Heart left ventricle (tissue), 16 donors: ENCODE data around the gene CD81. TPM values are rescaled to one million over a fixed set of nuclear protein-coding genes. Genes with fewer than 3 reads are reported as not detected.

ENCODE experiments used
- ATAC-seq, 4 donors: fragments of 200-7000 bp; cut with Tn5 transposase; one replicate each; pipeline ENCODE4 v1.9.1; 2020 to 2022; ENCODE audit warnings: moderate library complexity in 4 of 4, mild to moderate bottlenecking in 3 of 4, moderate number of reproducible peaks in 1 of 4
- DNase-seq, 5 donors: peaks; one replicate each; pipeline ENCODE4 v3.0.0-alpha.2; 2020
- H3K27ac ChIP-seq, 12 donors: fragments of 200-600 bp; sonication (generic) in 4 of 12; one replicate each; pipeline versions ENCODE4 v1.5.0 to v1.8.0; 2016 to 2022; ENCODE audit warnings: mild to moderate bottlenecking in 2 of 12
- H3K27me3 ChIP-seq, 9 donors: fragments of 200-600 bp; sonication (generic) in 2 of 9; one replicate each; pipeline versions ENCODE4 v1.5.1 to v1.8.0; 2016 to 2022; ENCODE audit warnings: mild to moderate bottlenecking in 3 of 9
- H3K36me3 ChIP-seq, 9 donors: fragments of 200-600 bp; sonication (generic) in 2 of 9; one replicate each; pipeline versions ENCODE4 v1.5.0 to v1.8.0; 2018 to 2022; ENCODE audit warnings: mild to moderate bottlenecking in 2 of 9
- H3K4me1 ChIP-seq, 12 donors: fragments of 200-600 bp; sonication (generic) in 4 of 12; one replicate each; pipeline versions ENCODE4 v1.5.0 to v1.8.0; 2016 to 2022; ENCODE audit warnings: mild to moderate bottlenecking in 3 of 12
- H3K4me3 ChIP-seq, 12 donors: fragments of 200-600 bp; sonication (generic) in 4 of 12; one replicate each; pipeline versions ENCODE4 v1.5.0 to v1.8.0; 2017 to 2022; ENCODE audit warnings: mild to moderate bottlenecking in 9 of 12, moderate library complexity in 4 of 12
- H3K9me3 ChIP-seq, 12 donors: fragments of 200-600 bp; sonication (generic) in 4 of 12; one replicate each; pipeline versions ENCODE4 v1.5.0 to v1.8.0; 2016 to 2022; ENCODE audit warnings: mild to moderate bottlenecking in 1 of 12
- POLR2A ChIP-seq, 2 donors: fragments of 450-650 bp; IDR thresholded peaks; one replicate each; pipeline ENCODE4 v1.6.1; 2017; ENCODE audit warnings: antibody characterized with exemption in 2 of 2, mild to moderate bottlenecking in 2 of 2, moderate library complexity in 2 of 2
- WGBS, 4 donors: extraction: QIAGEN DNeasy Blood & Tissue Kit in 2 of 4; methylation state at CpG; one replicate each; pipeline versions ENCODE4 v1.1.5 to v1.1.7; 2013 to 2018; 5-methylcytosine and 5-hydroxymethylcytosine counted together
- intact Hi-C, 10 donors: fragments of 100-400 bp; cut with DNase I; formaldehyde crosslinking; loops; one replicate each; pipeline versions ENCODE4 v1.11.1 to v1.14.2; 2022
- polyA plus RNA-seq, 2 donors: library from polyadenylated mRNA; stranded (reverse); fragments of 200-250 nt; gene quantifications; one replicate each; pipeline ENCODE4 v1.2.3, GENCODE V29; 2013
- total RNA-seq, 9 donors: library from RNA; depleted of rRNA in 2 of 9; stranded (reverse); fragments of >200 nt in 2 of 9; fragmentation: NEBNext Ultra II Directional in 3 of 9; extraction: Animal tissue kit (Norgen Biotek cat#: 25700) in 3 of 9; gene quantifications; one replicate each; pipeline versions ENCODE4 v1.1.0 to v1.2.4, GENCODE V29; 2016 to 2023
- TF ChIP-seq, protein P1 (sequence below), 12 donors: fragments of 200-600 bp; sonication (generic) in 4 of 12; IDR thresholded peaks; one replicate each; pipeline versions ENCODE4 v1.5.0 to v1.8.0; 2018 to 2022; ENCODE audit warnings: antibody characterized with exemption in 12 of 12, mild to moderate bottlenecking in 5 of 12
- donor health status: ischemic (EF 13 %, LVEDD 7.1; RV severe dilation, severe dysfunction).
- donor health status: healthy with polysubstance abuse.
- donor health status: DM: no; HTN: yes; CAD: no.
- donor health status: DM: no; HTN: no; CAD: no.
- donor health status: ischemic (EF 25% LVEDD 6.9; RV normal size, moderate dysfunction).
- donor health status: ischemic (EF 25% LVEDD 5.7; RV mildly dilated, moderate dysfunction).
- donor health status: healthy.
- donor health status: DM: yes; HTN: yes; CAD: no.
- donor health status: ischemic (EF 35%, LVEDD 5.7; RV mildly dilated, moderate dysfunction).
- donor health status: nonischemic (EF 11% LVEDD 7.7; RV severe dilation, severe dysfunction).
- donor health status: DM: yes; HTN: yes; CAD: no.
- donor health status: PGD.
- donor health status: ischemic (EF 29% LVEDD 5.4; RV normal size, mild dysfunction).
- donor health status: nonischemic (EF 23%, LVEDD 6.1; RV moderate dilation, normal function).

The CD81 gene
- total and polyA plus RNA-seq, 11 donors = 277 to 994 (median 518) TPM

DNA sequence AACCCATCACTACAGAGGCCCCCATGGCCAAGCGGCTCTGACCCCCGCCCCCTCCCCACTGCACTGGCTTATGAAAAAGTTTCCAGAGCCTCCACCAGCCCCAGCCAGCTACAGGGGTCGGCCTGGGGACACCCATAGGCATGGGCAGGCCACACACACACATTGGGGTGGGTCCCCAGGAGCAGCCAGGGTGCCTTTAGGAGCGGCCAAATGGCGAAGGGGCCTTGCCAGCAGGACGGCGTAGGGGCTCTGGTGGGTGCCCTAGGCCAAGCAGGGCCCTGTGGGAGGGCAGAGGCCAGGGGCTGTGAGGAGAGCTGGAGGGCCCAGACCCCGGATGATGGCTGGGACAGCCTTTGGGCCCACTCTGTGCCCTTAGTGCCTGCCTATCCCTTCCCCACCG lies 33.5 kb downstream of the CD81 start:
- ATAC-seq (no peak), DNase-seq (no peak)
- no peaks in the 10 kb centered on the region for H3K27me3 ChIP-seq
- no peaks in the 10 kb centered on the region for H3K36me3 ChIP-seq
- TF ChIP-seq POLR2A (IDR thresholded peaks at IDR 0.05) = no peak
- TF ChIP-seq, protein P1, sequence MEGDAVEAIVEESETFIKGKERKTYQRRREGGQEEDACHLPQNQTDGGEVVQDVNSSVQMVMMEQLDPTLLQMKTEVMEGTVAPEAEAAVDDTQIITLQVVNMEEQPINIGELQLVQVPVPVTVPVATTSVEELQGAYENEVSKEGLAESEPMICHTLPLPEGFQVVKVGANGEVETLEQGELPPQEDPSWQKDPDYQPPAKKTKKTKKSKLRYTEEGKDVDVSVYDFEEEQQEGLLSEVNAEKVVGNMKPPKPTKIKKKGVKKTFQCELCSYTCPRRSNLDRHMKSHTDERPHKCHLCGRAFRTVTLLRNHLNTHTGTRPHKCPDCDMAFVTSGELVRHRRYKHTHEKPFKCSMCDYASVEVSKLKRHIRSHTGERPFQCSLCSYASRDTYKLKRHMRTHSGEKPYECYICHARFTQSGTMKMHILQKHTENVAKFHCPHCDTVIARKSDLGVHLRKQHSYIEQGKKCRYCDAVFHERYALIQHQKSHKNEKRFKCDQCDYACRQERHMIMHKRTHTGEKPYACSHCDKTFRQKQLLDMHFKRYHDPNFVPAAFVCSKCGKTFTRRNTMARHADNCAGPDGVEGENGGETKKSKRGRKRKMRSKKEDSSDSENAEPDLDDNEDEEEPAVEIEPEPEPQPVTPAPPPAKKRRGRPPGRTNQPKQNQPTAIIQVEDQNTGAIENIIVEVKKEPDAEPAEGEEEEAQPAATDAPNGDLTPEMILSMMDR (IDR thresholded peaks at IDR 0.05) = no peak
- no peaks in the 10 kb centered on the region for H3K4me1 ChIP-seq
- H3K4me3 ChIP-seq = no peak overlapping the region
- no peaks in the 10 kb centered on the region for H3K9me3 ChIP-seq
- 77 to 92% (median 87%) methylated on average over 7 to 9 of the region's 9 CpGs for WGBS, 4 donors
- intact Hi-C loops = no loop called here
- H3K27ac ChIP-seq = no peak overlapping the region

DNA sequence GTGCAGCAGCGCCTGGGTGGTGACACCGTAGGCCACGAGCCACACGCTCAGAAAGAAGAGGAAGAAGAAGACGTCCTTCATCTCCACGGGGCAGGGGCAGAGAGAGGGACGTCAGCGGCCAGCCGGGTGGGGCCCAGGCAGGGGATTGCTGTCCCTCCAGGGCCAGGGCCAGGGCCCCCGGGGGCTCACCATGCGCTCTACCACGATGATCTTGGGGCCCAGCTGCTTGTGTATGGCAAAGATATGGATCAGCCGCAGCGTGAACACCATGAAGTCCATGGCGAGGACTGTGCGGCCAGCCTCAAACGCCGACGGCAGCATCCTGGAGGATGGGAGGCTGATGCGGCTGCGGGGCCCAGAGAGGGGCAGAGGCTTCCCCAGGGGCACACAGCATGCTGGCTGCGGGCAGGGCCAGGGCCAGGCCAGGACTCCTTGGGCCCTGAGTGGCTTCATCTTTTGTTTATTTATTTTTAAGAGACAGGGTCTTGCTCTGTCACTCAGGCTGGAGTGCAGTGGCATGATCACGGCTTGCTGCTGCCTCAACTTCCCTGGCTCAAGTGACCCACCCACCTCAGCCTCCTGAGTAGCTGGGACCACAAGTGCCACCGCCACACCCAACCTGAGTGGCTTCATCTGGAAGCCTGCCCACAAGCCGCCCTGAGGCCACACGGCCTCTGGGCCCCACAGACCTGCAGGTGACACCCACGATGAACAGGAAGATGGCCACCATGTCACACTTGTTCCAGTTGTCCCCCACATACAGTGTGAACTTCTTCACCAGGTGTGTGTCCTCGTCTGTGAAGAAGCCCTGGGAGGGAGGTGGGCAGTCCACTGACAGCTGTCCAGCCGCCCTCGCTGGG lies 34.6 kb downstream of the CD81 start:
- WGBS, 4 donors = 83 to 89% (median 85%) methylated on average over 26 to 30 of the region's 30 CpGs
- ATAC-seq (no peak), DNase-seq (no peak)
- H3K9me3 ChIP-seq = no peaks in the 10 kb centered on the region
- no peaks in the 10 kb centered on the region for H3K27me3 ChIP-seq
- no peak for TF ChIP-seq POLR2A (IDR thresholded peaks at IDR 0.05)
- TF ChIP-seq, protein P1 (IDR thresholded peaks at IDR 0.05) = no peak
- H3K27ac ChIP-seq = no peak overlapping the region
- H3K4me1 ChIP-seq = no peaks in the 10 kb centered on the region
- no peaks in the 10 kb centered on the region for H3K36me3 ChIP-seq
- no peak overlapping the region for H3K4me3 ChIP-seq
- intact Hi-C loops = no loop called here

DNA sequence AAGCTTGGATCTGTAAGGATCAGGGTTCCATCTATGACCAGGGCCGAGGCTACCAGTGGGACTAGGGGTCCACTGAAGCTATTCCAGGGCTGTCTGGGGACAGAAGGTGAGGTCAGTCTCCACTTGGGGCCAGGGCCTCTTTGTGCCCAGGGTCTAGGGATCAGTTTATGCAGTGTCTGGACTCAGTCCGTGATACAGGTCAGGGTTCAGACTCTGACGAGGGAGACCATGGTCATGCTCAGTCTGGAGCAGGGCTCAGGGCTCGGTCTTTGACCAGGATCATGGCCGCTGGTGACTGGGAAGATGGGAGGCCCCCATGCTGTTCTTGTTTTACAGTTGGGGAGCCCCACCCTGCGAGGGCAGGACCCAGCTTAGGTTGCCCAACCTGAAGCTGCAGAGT lies 35.2 kb downstream of the CD81 start:
- H3K4me1 ChIP-seq = no peaks in the 10 kb centered on the region
- no peaks in the 10 kb centered on the region for H3K9me3 ChIP-seq
- DNase-seq = no peak
- intact Hi-C loops = no loop called here
- H3K27ac ChIP-seq = no peak overlapping the region
- TF ChIP-seq, protein P1 (IDR thresholded peaks at IDR 0.05) = no peak
- no peak for TF ChIP-seq POLR2A (IDR thresholded peaks at IDR 0.05)
- no peaks in the 10 kb centered on the region for H3K27me3 ChIP-seq
- no peaks in the 10 kb centered on the region for H3K36me3 ChIP-seq
- no peak overlapping the region for H3K4me3 ChIP-seq
- 89 to 93% (median 91%) methylated on average over 2 to 6 of the region's 6 CpGs for WGBS, 4 donors
- no peak for ATAC-seq

DNA sequence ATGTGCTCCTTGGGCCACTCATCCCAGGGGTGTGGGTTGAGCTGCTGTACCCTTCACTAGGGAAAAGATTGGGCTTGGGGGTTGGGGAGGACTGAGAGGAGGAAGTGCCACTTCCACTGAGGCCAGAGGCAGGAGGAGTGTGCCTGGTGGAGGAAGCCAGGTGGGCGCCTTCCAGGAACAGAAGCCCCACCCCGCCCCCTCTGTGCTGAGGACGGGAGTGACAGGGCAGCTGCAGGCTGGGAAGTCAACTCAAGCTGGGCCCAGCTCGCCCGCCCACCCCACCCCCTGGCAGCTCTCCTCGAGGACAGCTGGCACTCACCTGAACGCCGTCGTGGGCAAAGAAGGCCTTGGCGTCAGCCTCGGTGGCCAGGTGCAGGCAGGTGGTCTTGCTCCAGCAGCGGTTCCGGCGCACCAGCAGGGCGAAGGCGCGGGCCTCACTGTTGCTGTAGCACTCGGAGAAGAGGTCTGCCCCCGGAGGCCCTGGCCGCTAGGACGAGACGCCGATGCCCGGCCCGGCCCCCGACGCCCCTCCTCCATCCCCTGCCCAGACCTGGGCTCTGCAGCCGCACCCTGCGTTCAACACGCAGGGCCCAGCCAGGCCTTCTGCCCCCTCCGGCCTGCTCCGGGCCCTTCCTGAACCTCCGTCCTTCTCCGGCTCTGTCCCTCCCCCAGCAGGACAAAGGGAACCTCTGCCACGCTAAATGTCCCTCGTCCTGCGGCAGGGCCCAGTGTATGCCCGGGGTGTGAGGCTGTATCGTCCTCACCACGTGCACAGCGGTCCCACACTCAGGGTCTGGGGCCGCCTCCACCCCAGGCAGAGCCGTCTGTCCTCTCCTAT lies 36.9 kb downstream of the CD81 start:
- WGBS, 4 donors = 86 to 90% (median 89%) methylated on average over 28 to 43 of the region's 43 CpGs
- intact Hi-C loops = no loop called here
- no peaks in the 10 kb centered on the region for H3K27me3 ChIP-seq
- no peak overlapping the region for H3K4me3 ChIP-seq
- H3K9me3 ChIP-seq = no peaks in the 10 kb centered on the region
- ATAC-seq (no peak), DNase-seq (no peak)
- H3K36me3 ChIP-seq = no peaks in the 10 kb centered on the region
- H3K27ac ChIP-seq = no peak overlapping the region
- TF ChIP-seq, protein P1 (IDR thresholded peaks at IDR 0.05) = no peak
- TF ChIP-seq POLR2A (IDR thresholded peaks at IDR 0.05) = no peak
- no peaks in the 10 kb centered on the region for H3K4me1 ChIP-seq
